Measurements from ENCODE around the gene GPRC5A. TPM values are rescaled to one million over a fixed set of nuclear protein-coding genes. Genes with fewer than 3 reads are reported as not detected.

GPRC5A gene
- total RNA-seq, 1 experiment from 2014 or later = 15.6 TPM

GRCh38 chr12:12898136-12898717 is 6.9 kb downstream of the GPRC5A start:
- DNase-seq = no peak
- Histone ChIP-seq H3K9me3 (replicated peaks) (no peaks in the 10 kb centered on the region), H3K36me3 (no peaks in the 10 kb centered on the region), H3K4me1 (peaks cover 12% of the 10 kb centered on the region), H3K27ac (no peak overlapping the region), H3K4me3 (no peak overlapping the region), H3K27me3 (no peaks in the 10 kb centered on the region)

- DNase-seq = no peak
- Histone ChIP-seq H3K36me3 (no peaks in the 10 kb centered on the region), H3K4me3 (no peak overlapping the region), H3K9me3 (replicated peaks) (no peaks in the 10 kb centered on the region), H3K27me3 (no peaks in the 10 kb centered on the region), H3K27ac (no peak overlapping the region), H3K4me1 (peaks cover 12% of the 10 kb centered on the region)
These were observed 7.6 kb downstream of the GPRC5A start for GRCh38 chr12:12898911-12899511.

GRCh38 chr12:12899530-12900380 is 8.4 kb downstream of the GPRC5A start:
- H3K27ac ChIP-seq = no peak overlapping the region
- no peaks in the 10 kb centered on the region for H3K36me3 ChIP-seq
- H3K9me3 ChIP-seq (replicated peaks) = no peaks in the 10 kb centered on the region
- DNase-seq = no peak
- no peaks in the 10 kb centered on the region for H3K27me3 ChIP-seq
- no peak overlapping the region for H3K4me3 ChIP-seq
- H3K4me1 ChIP-seq = peaks cover 12% of the 10 kb centered on the region

- no peaks in the 10 kb centered on the region for H3K36me3 ChIP-seq
- H3K9me3 ChIP-seq (replicated peaks) = no peaks in the 10 kb centered on the region
- no peak overlapping the region for H3K27ac ChIP-seq
- no peak for DNase-seq
- H3K4me3 ChIP-seq = no peak overlapping the region
- no peaks in the 10 kb centered on the region for H3K27me3 ChIP-seq
- peaks cover 12% of the 10 kb centered on the region for H3K4me1 ChIP-seq
These were observed 9.4 kb downstream of the GPRC5A start for GRCh38 chr12:12900786-12901157.

- H3K9me3 ChIP-seq (replicated peaks) = no peaks in the 10 kb centered on the region
- no peaks in the 10 kb centered on the region for H3K27me3 ChIP-seq
- no peak overlapping the region for H3K27ac ChIP-seq
- H3K36me3 ChIP-seq = no peaks in the 10 kb centered on the region
- peak in 1 of 2 experiments; percentile 66 for DNase-seq
- H3K4me3 ChIP-seq = no peak overlapping the region
- H3K4me1 ChIP-seq = peaks cover 12% of the 10 kb centered on the region
These were observed 9.9 kb downstream of the GPRC5A start for GRCh38 chr12:12901158-12901791.

- H3K36me3 ChIP-seq = peaks cover 3% of the 10 kb centered on the region; the same call in 1 of the 2 replicates
- no peak overlapping the region for H3K4me3 ChIP-seq
- no peak overlapping the region for H3K27ac ChIP-seq
- H3K9me3 ChIP-seq (replicated peaks) = no peaks in the 10 kb centered on the region
- no peaks in the 10 kb centered on the region for H3K27me3 ChIP-seq
- DNase-seq = no peak
- H3K4me1 ChIP-seq = peaks cover 12% of the 10 kb centered on the region
These were observed 10.7 kb downstream of the GPRC5A start for GRCh38 chr12:12902036-12902435.

GRCh38 chr12:12903642-12904609 is 12.6 kb downstream of the GPRC5A start:
- no peak for DNase-seq
- no peaks in the 10 kb centered on the region for H3K27me3 ChIP-seq
- no peaks in the 10 kb centered on the region for H3K9me3 ChIP-seq (replicated peaks)
- H3K27ac ChIP-seq = no peak overlapping the region
- H3K4me3 ChIP-seq = no peak overlapping the region
- peaks cover 12% of the 10 kb centered on the region for H3K4me1 ChIP-seq
- peaks cover 6% of the 10 kb centered on the region for H3K36me3 ChIP-seq

- Histone ChIP-seq H3K4me1 (peaks cover under 1% of the 10 kb centered on the region; the same call in 1 of the 2 replicates), H3K27me3 (no peaks in the 10 kb centered on the region), H3K4me3 (no peak overlapping the region), H3K27ac (no peak overlapping the region), H3K9me3 (replicated peaks) (no peaks in the 10 kb centered on the region), H3K36me3 (peaks cover 12% of the 10 kb centered on the region)
- DNase-seq = no peak
These were observed 16.2 kb downstream of the GPRC5A start for GRCh38 chr12:12907552-12907951.

- Histone ChIP-seq H3K27me3 (no peaks in the 10 kb centered on the region), H3K4me1 (peaks cover 8% of the 10 kb centered on the region), H3K9me3 (replicated peaks) (no peaks in the 10 kb centered on the region), H3K36me3 (peaks cover 15% of the 10 kb centered on the region), H3K27ac (no peak overlapping the region), H3K4me3 (no peak overlapping the region)
- no peak for DNase-seq
These were observed 16.9 kb downstream of the GPRC5A start for GRCh38 chr12:12908252-12908651.

GRCh38 chr12:12908711-12909110 is 17.3 kb downstream of the GPRC5A start:
- no peak for DNase-seq
- H3K27me3 ChIP-seq = no peaks in the 10 kb centered on the region
- no peaks in the 10 kb centered on the region for H3K9me3 ChIP-seq (replicated peaks)

GRCh38 chr12:12909228-12909994 is 18.0 kb downstream of the GPRC5A start:
- no peak overlapping the region for H3K27ac ChIP-seq
- no peak for DNase-seq

More at GRCh38 chr12:12908711-12909110, 17.3 kb downstream of the GPRC5A start:
- Histone ChIP-seq H3K4me1 (peaks cover 12% of the 10 kb centered on the region), H3K27ac (no peak overlapping the region), H3K36me3 (peaks cover 15% of the 10 kb centered on the region), H3K4me3 (no peak overlapping the region)

GRCh38 chr12:12909995-12910420 is 18.6 kb downstream of the GPRC5A start:
- no peak for DNase-seq
- H3K36me3 ChIP-seq = peaks cover 15% of the 10 kb centered on the region
- peaks cover 19% of the 10 kb centered on the region for H3K4me1 ChIP-seq
- H3K4me3 ChIP-seq = no peak overlapping the region
- H3K9me3 ChIP-seq (replicated peaks) = no peaks in the 10 kb centered on the region
- no peaks in the 10 kb centered on the region for H3K27me3 ChIP-seq
- H3K27ac ChIP-seq = no peak overlapping the region

More at GRCh38 chr12:12909228-12909994, 18.0 kb downstream of the GPRC5A start:
- peaks cover 15% of the 10 kb centered on the region for H3K36me3 ChIP-seq
- peaks cover 16% of the 10 kb centered on the region for H3K4me1 ChIP-seq
- H3K4me3 ChIP-seq = no peak overlapping the region
- H3K9me3 ChIP-seq (replicated peaks) = no peaks in the 10 kb centered on the region
- no peaks in the 10 kb centered on the region for H3K27me3 ChIP-seq

- Histone ChIP-seq H3K36me3 (peaks cover 12% of the 10 kb centered on the region; the same call in 1 of the 2 replicates), H3K27me3 (no peaks in the 10 kb centered on the region), H3K9me3 (replicated peaks) (no peaks in the 10 kb centered on the region), H3K4me3 (no peak overlapping the region), H3K4me1 (peaks cover 19% of the 10 kb centered on the region), H3K27ac (peak overlapping the region; percentile 95)
- peak; percentile 21 to 65 for DNase-seq
These were observed 21.3 kb downstream of the GPRC5A start for GRCh38 chr12:12912711-12913110.
